GM19023 (cell line): ENCODE measurements around the gene SUPT3H.
A peak's percentile ranks its signal among the peaks of the same experiment; 100 is the strongest.
"Not testable (repeated sequence)": the region's sequence is repeated elsewhere in the genome, so short reads cannot be mapped to it uniquely, and the experiment has no call there.

Source experiments
- ATAC-seq: cut with Tn5 transposase; IDR thresholded peaks from one replicate; pipeline ENCODE4 v1.9.1; 2021; ENCODE audit warnings: mild to moderate bottlenecking, moderate library complexity; ENCODE audit not compliant: unreplicated experiment

The SUPT3H gene

DNA sequence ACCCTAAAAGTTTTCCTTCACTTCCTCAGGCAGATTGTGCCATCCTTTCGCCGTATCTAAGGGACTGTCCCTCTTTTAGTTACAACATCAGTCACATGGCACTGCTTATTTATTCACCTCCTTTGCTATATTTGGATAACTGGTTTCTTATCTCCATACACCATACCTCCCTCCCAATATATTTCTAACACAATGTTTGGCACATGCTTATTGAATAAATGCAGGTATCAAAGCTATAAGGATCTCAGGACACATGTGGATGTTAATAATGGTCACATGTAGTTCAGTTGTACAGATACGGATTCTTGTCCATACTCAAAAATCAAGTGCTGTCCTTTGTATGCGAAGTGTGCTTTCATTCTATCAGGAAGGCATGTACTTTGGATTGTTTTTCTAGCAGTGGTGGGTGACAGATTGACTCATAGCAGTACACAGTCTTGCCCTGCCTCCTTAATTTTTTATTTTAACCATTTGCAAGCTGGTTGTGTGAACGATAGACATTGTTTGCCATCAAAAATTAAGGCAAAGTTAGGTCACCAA is 456.7 kb downstream of the SUPT3H start:
- ATAC-seq = no peak

DNA sequence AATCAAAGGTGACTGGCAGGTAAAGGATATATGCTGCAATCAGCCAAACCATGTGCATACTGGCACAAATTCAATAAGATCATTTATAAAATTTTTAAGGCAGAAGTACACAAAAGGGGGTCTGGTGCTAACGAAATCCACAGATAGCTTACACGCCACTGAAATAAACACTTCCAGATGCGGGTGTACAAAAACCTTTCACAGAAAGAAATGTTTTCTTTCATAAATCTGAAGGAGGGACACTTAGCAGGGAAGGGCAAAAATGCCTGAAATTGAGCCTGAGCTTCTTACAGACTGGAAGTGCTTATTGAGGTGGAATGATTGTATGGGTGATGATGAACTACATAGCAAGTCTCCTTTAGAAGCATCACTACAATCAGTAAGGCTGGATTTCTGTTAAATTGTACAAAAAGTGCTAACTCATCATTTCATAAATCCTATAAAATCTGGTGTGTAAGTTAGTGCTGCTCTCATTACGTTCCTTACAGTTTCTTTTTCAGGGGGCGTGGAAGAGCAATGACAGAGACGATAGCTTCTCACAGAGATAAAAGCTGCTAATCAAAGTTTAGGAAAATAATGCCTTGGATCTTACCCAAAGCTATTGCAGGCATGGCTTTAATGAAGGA is 458.9 kb downstream of the SUPT3H start:
- no peak for ATAC-seq

DNA sequence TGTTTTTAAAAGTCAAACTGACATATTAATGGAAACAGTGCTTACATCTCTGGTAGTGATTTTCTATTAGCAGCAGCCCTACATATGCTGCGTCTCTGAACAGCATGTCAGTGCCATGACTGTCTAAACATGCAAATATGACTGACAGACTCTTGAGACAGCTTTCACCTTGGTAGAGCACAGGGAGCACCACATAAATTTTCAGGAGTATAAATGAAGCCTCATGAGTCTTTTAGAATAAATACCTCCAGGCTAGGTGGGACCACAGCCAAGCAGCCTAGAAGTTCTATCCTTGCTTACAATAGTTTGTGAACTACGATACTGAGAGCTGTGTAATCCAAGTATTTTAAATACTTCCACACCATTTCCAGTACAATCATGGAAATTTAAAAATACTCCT is 460.3 kb downstream of the SUPT3H start:
- no peak for ATAC-seq

DNA sequence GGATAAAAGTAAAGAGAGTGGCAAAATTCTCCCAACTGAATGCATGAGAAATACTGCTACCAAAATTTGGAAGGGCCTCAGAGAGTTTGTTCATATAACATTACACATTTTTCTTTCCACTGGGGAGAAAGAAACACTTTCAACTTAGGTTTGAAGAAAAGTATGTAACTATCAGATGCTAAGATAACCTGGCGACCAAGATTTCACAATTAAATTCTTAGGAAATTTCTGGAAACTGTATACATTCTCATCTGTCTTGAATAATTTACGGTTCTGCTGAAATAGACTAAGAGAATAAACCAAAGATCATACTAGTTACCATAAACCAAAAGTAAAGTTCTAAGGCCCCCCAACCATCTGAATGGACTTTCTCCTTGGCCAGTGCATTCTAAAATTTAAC is 462.6 kb downstream of the SUPT3H start:
- ATAC-seq = no peak

DNA sequence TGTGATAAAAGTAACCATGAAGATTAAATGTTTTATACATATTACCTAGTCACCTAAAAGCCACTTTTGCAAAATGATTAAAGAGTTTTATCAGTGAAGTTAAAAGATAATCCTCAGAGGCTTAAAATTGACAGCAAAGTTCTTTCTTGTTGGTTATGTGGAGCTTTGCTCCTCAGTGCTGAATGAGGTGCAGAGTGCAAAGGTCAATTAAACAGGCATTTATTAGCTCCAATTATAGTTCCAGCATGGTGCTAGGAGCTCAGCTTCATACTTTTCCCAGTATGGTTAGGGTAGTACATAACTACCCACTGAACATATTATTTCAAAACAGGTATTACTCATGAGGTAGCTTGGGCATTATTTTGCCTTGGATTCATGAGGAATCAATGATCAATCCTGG is 463.6 kb downstream of the SUPT3H start:
- no peak for ATAC-seq

DNA sequence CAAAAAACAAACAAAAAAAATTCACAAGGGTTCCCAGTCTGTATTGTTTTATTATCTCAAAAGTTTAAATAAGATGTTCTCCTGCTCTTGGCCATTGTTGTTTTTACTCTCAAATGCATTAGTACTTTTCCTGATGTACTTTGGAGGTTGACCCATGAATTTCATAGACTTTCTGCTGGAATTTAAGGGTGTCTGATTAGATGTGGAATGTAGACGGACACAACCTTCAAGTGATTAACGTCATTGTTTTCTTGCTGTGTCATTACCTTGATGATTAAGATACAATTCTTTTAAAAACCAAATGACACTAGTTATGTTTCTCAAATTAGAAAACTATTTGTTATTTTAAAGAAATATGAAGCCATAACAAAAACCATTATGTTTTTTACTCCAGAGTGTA is 471.0 kb downstream of the SUPT3H start:
- no peak for ATAC-seq

DNA sequence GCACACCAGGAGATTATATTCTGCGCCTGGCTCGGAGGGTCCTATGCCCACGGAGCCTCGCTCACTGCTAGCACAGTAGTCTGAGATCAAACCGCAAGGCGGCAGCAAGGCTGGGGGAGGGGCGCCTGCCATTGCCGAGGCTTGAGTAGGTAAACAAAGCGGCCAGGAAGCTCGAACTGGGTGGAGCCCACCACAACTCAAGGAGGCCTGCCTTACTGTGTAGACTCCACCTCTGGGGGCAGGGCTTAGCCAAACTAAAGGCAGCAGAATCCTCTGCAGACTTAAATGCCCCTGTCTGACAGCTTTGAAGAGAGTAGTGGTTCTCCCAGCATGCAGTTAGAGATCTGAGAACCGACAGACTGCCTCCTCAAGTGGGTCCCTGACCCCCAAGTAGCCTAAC is 477.4 kb downstream of the SUPT3H start:
- ATAC-seq = not testable (repeated sequence)

DNA sequence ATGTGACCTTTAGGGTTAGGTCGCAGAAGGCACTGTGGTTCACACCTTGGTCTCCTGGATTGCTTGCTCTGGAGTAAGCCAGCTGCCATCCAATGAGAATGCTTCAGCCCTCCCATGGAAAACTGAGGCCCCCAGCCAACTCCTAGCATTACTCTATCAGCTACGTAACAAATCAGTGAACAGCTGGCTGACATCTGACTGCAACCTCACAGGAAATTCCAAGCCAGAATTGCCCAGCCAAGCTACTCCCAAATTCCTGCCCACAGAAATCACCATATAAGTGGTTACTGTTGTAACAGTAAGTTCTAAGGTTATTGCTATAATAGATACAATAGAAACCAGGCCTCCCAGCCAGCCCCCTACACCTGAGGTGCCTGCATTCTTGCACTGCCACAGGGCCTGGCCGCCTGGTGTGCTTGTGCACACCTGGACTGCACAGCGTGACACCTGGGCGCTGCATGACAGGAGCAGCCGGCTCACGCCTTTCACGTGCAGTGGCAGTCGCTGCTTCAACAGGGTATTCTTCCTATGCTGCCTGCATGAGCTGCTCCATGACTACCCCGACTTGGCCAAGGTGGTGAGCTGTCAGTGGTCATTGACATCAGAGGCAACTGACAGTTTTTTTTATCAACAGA is 479.3 kb downstream of the SUPT3H start:
- no peak for ATAC-seq

DNA sequence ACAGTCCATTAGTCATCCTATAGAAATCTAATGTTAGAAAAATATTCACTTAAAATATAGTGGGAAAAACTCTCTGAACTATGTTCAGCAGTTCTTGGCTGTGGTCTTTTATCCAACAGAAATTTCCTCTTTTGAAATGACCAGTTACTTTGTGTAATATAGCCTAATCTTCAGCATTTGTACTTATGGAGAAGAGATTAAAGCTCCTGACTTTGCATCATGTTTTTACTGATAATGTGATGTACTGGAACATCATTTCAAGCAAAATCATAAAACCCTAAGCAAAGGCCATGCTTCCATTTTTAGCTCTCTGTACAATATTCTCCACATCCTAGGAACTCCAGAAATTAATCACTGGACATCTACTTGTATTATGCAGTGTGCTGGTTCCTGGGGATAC is 480.4 kb downstream of the SUPT3H start:
- ATAC-seq = no peak

DNA sequence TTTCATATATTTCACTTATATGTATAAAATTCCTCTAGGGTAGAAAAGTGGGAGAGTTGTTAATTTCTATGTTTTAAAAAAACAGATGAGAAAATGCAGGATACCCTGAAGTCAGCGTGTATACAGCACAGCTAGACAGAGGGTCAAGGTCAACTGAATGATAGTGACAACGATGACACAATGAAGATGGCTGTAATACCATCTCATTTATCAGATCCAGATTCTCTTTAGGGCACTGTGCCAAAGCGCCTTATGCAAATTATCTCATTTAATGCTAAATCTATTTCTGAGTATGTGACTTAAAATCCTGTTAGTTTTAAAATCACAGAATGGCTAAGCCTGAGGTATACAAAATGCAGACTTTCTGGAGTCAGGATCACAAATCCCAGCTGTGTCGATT is 481.0 kb downstream of the SUPT3H start:
- ATAC-seq = no peak

DNA sequence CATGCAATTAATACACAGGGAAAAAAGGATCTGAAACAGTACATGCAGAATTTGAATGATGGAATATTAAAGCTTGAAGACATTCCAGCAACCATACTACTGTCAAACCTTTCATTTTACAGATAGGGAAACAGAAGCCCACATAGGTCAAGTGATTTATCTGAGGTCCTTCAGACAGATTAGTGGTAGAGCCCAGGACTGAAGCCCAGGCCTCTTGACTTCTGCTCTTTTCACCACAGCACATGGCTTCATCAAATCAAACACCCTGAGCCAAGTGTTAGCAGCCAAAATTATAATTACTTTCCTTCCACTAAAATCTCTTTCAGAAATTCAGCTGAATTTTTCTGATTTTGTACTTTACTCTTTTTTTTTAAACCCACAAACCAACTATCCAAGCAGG is 485.2 kb downstream of the SUPT3H start:
- no peak for ATAC-seq

DNA sequence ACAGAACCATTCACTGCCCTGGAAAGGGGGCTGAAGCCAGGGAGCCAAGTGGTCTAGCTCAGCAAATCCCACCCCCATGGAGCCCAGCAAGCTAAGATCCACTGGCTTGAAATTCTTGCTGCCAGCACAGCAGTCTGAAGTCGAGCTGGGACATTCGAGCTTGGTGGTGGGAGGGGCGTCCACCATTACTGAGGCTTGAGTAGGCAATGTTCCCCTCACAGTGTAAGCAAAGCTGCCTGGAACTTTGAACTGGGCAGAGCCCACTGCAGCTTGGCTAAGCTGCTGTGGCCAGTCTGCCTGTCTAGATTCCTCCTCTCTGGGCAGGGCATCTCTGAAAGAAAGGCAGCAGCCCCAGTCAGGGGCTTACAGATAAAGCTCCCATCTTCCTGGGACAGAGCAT is 498.7 kb downstream of the SUPT3H start:
- ATAC-seq = not testable (repeated sequence)

DNA sequence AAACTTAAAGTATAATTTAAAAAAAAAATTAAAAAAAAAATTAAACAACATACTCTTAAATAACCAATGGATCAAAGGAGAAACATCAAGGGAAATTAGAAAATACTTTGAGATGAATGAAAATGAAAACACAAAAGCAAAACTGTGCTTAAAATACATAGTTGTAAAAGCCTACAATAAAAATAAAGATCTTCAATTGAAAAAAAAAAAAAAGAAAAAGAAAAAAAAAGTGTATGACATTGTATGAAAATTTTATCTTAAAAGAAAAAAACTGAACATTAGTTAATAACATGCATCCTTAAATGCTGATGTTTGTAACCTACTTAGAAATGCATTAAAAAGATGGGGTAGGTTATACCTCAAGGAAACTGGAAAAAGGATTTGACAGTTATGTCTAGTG is 501.1 kb downstream of the SUPT3H start:
- ATAC-seq = not testable (repeated sequence)

DNA sequence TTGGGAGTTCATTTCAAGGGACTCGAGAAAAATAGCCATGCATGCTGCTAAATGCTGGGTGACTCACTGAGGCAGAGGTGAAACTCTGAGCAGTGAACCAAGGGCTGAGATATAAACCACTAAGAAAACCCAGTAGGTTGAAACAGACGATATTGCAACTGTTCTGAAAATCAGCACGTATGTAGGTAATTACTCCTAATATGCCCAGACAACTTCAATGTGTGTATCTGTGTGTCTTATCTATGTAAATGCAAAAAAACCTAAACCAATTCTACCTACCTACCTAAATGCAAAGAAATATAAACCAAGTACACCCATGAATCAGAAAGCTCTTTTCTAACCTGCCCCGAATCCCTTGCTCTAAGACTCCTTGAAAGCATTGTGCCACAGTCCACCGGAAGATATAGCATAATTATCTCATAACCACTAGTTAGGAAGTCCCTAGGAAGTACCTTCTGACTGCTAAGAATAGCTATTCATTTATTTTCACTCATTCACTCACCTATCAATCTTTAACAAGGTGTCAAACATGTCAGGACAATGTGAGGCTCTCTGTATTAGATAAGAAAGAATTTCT is 508.3 kb downstream of the SUPT3H start:
- ATAC-seq = peak; percentile 73

DNA sequence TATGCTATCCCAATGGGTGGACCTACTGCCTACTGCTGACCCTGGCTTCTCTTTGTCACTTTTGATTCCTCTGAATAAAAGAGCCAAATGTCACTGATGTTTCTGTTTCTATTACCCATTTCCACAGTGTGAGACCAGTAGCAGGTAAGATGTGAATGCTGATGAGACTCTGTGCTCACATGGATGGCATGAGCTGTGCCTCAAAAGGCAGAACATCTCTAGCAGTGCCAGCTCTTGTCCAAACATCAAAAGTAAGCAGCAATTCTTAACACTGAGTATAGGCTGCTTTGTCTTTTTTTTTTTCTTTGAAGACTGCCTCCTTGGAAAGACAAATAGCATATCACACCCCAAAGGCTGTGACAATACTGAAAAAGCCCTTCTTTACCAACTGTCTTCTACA is 508.8 kb downstream of the SUPT3H start:
- ATAC-seq = peak; percentile 5

DNA sequence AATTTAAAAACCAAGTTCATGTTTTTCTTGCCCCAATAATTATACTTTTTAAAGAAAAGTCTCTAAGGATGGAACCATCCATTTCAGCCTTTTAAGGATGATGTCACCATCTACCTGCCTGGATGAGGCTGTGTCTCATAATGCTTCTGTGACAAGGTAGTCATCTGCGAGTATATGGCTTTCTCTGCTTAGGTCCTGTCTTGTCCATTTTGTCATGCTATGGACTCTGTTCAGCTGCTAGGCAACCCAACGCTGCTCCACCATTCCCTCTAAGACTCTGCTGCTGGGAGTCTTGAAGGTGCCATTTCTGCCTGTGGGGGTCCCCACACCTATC is 509.4 kb downstream of the SUPT3H start:
- ATAC-seq = peak; percentile 35

DNA sequence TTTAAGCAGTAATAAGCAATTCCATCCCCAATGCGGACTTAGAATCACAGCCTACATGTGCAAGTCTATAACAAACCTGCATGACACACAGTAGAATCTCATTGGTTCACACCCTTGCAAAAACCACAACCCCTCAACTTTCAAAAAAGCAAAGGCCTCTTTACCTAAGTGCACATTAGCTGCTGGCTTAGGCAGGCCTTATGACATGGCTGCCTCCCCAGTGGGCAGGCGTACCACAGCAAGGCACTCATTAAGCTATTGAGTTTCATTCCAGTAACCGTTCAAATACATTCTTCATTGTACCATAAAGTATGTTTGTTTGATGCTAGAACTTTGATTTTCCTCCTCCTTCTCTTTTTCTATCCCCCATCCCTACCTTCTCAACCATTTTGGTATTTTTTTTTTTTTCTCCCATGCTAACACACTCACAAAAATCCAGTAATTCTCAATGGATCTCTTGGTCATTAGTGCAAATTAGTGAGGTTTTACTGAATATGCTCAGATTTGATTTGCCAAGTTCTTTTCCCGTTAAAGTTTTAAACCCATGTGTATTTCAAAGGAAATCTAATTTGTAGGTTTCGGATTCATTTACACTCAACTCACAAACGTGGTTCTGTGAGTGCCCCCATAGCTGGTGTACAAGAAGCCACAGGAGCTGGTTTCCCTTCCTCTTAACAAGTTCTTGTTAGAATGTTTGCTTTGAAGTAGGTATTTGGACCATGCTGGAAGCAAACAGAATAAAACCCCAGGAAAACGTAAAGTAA is 510.0 kb downstream of the SUPT3H start:
- ATAC-seq = peak; percentile 61

DNA sequence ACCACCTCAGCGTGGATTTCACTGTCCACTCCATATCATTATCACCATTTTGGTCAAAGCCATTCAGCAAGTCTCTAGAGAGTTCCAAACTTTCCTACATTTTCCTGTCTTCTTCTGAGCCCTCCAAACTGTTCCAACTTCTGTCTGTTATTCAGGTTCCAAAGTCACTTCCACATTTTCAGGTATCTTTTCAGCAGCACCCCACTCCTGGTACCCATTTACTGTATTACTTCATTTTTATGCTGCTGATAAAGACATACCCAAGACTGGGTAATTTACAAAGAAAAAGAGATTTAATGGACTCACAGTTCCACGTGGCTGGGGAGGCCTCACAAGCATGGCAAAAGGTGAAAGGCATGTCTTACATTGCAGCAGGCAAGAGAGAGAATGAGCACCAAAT is 512.5 kb downstream of the SUPT3H start:
- not testable (repeated sequence) for ATAC-seq

DNA sequence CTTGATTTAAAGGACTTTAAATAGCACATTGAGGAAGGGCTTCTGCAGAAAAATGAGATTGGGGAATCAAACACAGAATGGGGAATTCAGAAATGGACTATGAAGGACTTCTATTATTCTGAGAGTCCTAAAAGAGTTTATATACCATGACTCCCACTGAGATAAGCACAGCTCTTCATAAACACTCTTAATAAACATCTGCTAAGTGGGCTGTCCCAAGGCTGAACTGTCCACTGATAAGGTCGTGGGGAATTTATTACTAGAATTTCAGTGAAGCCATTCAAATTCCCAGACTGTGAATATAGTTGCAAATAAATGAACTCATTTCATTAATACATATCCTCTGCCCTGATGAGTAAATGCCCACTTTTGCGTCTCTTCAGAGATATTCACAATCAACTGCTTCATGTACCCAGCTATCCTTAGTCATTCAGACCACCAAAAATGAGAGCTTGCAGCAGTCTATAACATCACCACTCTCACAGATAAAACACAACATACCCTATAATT is 517.8 kb downstream of the SUPT3H start:
- no peak for ATAC-seq

DNA sequence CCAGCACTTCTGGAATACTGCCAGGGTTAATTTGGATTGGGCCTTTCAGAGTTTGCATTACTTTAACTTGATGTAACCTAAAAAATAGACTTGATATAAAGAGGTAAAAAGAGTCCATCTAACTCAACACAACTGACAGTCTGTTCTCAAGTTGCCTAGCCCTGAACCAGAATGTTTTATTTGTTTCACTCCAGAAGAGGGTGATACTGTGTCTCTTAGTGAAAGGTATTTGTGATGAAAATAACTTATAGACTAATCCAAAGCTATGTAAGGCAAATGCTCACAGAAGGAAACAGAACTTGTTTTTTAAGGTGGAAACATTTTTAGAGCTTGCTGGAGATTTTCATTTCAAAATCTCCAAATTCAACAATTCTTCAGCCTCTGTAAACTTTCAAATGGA is 518.7 kb downstream of the SUPT3H start:
- ATAC-seq = no peak

DNA sequence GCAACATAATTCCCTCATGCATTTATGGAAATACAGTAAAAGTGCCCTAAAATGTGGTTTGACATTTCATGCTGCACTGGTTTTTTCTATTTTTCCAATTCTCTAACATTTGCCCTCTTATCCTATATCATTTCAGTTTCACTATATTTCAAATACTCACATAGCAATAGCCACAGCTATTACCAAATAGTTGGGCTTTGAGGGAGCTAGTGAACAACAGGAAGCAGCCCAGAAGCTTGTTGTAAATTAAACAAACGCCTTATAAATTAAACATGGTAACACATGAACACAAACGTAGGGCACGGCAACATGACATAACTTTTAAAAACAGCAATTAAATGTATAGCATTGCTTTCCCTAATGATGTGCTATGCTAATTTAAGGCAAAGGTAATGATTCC is 521.3 kb downstream of the SUPT3H start:
- ATAC-seq = no peak
